HG03175 (cell line): ENCODE results near the gene NFKBIE.

Experiments used
- ATAC-seq: cut with Tn5 transposase; IDR thresholded peaks from one replicate; pipeline ENCODE4 v1.9.1; 2021; ENCODE audit warnings: mild to moderate bottlenecking, moderate library complexity; ENCODE audit not compliant: unreplicated experiment

NFKBIE gene

GRCh38 chr6:44297063-44298038, 32.0 kb upstream of the NFKBIE start:
- ATAC-seq: peak; percentile 52

DNA sequence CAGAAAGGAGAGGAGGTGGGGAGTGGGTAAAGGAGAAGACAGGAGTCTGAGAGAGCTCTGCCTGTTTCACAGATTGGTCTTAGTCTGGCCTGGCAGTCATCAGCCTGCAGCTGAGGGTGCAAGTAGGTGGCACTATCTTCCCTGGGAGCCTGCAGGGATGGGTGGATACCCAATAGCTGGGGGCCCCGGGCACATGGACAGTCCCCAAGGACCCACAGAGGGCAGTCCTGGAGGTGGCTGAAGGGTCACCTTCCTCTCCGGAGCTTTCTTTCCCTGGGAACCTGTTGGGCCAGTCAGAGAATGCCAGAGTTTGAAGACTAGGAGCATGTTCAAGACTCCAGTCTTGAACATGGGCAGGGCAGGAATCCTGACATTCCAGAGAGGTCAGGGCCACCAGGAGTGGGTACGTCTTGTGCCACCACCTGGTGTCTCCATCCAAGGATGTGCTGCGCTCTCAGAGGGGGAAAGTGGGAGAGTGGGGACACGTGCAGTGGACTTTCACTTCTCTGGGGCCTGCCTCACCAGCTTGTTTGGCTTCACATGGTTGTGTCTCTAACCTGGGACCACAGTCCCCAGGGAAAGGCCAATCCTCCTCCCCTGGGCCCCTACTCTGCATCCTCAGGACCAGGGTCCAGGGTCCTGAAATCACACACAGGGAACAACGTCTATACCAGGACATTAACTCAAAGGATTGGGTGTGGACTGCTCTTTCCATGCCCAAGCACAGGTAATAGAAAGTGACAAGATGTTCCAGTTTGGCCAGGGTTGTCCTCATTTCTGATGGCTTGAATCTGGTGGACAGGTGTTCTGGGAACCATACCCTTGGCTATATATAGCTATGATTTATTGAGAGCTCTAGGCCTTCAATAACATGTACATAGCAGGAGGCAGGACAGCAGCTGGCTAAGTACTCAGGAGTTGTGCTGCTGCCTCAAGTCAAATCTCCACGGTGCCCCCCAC, 29.8 kb upstream of the NFKBIE start:
- no peak for ATAC-seq

DNA sequence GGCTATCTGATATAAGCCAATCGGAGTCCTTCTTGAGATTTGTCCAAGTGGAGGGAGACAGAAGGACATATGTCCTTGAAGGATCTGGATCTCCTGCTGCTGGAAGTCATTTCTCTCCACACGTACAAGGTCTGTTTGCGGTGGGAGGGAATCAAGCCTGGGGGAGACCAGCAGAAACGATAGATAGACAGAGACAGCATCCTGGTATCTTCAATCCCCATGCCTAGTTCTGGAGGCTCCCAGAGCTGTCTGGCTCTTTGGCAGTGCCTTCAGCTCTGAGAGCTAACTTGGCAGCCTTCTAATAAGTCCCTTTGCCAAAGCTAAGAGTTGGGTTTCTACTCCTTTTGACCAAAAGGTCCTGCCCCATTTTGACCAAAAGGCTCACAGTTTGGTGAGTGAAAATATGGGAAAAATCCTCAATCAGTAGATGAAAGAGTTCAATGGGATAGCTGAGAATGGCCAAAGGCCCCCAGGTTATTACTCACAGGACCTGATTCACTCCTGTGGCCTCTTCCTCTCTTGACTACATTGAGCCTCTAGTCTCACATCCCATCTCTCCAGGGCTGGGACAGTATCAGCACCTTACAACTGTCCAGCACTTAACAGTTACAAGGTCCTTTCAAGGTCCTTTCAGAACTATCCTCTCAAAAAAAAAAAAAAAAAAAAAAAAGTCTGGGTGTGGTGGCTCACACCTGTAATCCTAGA, 27.5 kb upstream of the NFKBIE start:
- ATAC-seq: no peak

DNA sequence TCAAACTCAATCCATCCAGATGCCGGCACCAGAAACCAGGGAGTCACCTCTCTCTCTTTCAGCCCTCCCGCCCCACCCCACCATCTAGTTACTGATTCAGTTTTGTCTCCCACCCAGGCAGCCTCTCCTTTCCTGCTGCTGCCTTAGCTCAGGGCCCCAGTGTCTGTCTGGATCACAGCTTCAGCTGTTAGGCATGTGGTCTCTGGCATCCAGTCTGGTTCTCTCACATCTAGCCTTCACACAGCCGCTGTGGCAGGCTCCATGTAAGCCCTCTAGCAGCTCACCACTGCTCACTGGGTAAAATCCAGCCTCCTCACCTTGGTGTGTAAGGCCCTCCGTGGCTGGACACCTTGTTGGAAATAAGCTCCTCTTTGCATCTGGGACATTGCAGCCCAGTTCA, 26.5 kb upstream of the NFKBIE start:
- ATAC-seq: no peak

GRCh38 chr6:44289726-44290260, 24.4 kb upstream of the NFKBIE start:
- no peak for ATAC-seq

DNA sequence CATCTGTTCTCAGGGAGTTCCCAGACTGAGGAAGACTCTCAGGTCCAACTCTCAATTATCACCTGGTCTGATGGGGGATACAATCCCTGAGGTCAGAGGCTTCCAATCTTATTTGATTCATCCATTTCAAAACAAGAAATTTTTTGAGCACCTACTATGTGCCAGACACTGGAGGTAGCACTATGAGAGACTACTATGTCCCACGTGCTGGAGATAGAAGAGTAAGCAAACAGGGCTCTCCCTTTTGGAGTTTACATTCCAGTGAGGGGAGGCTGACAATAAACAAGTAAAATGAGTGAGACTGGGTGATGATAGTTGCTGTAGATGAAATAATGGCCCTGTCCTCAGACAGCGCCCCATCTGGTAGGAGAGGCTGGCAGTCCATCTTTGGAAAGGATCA, 21.4 kb upstream of the NFKBIE start:
- ATAC-seq: no peak

DNA sequence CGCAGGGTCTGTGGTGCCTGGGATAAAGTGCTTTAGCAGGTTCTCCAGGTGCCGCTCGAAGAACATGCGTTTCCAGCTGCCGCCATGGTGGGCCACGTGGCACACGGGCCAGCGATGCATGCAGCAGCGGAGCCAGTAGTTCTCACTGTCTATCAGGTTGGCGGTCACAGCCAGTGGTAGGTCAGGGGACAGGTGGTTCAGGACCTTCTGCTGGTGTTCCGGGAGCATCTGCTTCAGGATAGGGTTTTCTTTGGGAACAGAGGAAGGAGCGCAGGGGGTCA, 20.9 kb upstream of the NFKBIE start:
- no peak for ATAC-seq

GRCh38 chr6:44285552-44286284, 20.4 kb upstream of the NFKBIE start:
- ATAC-seq: no peak

DNA sequence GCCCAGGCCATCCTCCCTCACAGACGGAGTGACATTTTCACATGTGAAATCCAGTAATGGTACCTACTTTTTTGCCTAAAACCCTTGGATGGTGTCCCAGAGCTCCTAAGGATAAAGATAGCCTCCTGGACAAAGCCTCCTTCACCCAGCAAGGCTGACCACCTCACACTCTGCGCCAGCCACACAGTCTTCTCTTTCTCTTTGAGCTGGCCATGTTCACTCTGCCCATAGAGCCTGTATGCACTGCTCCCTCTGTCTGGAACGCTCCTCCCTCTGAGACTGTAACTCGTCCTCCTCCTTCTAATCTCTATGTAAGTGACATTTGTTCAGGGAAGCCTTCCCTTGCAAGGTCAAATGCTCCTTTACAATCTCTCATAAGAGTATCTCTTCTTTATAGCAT, 19.5 kb upstream of the NFKBIE start:
- ATAC-seq: no peak

DNA sequence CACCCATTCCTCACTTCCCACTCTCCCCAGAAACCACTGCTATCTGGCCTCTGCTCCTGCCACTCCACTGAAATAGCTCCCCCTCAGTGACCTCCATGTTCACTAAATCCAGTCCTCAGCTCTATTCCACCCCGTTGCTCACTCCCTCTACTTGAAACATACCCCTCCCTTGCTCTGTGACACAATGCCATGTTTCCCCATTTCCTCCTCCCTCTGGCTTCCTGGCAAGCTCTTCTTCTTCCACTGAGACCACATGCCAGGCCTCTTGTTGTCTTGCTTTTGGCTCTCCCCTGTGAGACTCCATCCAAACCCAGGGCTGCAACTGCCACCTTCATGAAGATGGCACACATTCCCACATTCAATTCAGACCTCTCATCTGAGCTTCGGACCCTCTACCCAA, 18.8 kb upstream of the NFKBIE start:
- ATAC-seq: no peak

- ATAC-seq: no peak
Measured at GRCh38 chr6:44278774-44279697, 13.7 kb upstream of the NFKBIE start.

- ATAC-seq: no peak
Measured at GRCh38 chr6:44278315-44278714, 13.0 kb upstream of the NFKBIE start.

DNA sequence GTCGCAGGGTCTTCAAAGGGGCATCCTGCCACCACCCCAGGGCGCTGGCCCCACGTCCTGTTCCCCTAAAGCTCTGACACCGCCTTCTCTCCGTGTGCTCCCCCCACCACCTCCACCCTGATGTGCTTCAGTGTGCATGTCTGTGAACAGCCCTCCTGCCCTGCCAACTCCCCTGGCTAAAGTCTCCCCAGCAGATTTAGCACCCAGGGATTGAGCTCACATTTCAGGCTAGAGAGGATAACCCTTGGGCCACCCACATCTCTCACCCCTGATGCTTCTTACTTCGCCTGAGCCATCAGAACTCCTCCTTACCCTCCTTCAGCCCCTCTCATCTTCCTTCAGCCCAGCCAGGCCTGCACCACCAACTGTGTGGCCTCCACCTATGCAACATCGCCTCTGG, 12.4 kb upstream of the NFKBIE start:
- ATAC-seq: no peak

GRCh38 chr6:44276667-44277640, 11.6 kb upstream of the NFKBIE start:
- no peak for ATAC-seq

GRCh38 chr6:44275749-44276648, 10.6 kb upstream of the NFKBIE start:
- ATAC-seq: no peak

DNA sequence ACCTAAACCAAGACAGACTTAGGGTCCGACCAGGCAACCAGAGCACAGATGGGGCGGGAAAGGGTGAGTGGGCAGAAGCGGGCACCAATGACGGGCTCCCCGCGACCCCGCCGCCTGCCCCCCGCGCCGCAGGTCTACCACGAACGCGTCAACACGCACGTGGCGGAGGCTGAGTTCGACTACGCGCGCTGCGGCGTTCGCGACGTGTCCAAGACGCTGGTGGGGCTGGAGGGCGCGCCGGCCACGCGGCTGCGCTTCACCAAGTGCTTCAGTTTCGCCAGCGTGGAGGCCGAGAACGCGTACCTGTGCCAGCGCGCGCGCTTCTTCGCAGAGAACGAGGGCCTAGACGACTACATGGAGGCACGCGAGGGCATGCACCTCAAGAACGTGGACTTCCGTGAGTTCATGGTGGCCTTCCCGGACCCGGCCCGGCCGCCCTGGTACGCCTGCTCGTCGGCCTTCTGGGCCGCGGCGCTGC, 10.0 kb upstream of the NFKBIE start:
- no peak for ATAC-seq

- ATAC-seq: no peak
Measured at GRCh38 chr6:44273617-44274016, 8.3 kb upstream of the NFKBIE start.
